ENCODE data around the gene NEUROG2.

GRCh38 chr4:112504807-112505206 is 11.2 kb downstream of the NEUROG2 start:
- no peak for TF ChIP-seq CTCF (IDR thresholded peaks at IDR 0.05)
- TF ChIP-seq POLR2A (IDR thresholded peaks at IDR 0.05): no peak

Data from upper lobe of left lung (tissue), 4 donors.